Bone marrow (tissue), 2 donors: Measurements from ENCODE around the gene SLC10A3.

Source experiments
- DNase-seq, 2 donors: peaks; one replicate each; lab custom pipeline; 2025; lab: John Stamatoyannopoulos, UW

SLC10A3 gene

GRCh38 chrX:154490414-154491083 lies at the start of gene SLC10A3:
Gene SLC10A3, minus strand, starts transcription at chrX:154490629. Its CDS starts 1,689 bp downstream, at chrX:154488940.
- DNase-seq, result peak; percentile 61 to 67

DNA sequence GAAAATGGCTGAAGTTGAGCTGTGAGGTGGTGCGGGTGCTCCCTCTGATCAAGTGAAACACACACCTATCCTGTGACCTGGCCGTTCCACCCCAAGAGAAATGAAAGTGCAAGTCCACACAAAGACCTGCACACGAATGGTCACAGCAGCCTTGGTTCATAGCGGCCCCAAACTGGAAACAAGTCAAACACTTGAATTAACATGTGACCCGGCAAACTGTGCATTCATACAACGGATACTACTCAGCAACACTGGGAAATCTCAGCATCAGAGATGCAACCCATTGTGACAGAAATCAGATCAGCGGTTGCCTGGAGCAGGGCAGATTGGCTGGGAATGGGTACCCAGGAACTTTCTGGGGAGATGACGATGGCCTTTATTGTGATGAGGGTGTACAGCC lies 48.6 kb upstream of the SLC10A3 start:
- DNase-seq, result no peak

DNA sequence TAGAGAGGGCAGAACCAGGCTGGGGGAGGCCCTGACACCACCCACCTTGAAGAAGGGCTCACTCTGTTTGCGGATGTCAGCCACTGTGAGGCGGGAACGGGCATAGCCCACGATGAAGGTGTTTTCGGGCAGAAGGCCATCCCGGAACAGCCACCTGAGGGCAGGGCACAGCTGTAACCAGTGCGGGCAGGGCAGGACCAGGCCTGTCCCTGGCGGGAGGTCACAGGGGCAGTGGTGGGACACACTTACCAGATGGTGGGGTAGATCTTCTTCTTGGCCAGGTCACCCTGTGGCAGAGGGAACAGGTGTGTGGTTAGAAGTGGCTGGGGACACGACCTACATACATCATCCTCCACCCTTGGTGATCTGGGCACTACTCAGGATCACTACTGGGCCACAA lies 45.5 kb upstream of the SLC10A3 start:
- DNase-seq, result no peak

DNA sequence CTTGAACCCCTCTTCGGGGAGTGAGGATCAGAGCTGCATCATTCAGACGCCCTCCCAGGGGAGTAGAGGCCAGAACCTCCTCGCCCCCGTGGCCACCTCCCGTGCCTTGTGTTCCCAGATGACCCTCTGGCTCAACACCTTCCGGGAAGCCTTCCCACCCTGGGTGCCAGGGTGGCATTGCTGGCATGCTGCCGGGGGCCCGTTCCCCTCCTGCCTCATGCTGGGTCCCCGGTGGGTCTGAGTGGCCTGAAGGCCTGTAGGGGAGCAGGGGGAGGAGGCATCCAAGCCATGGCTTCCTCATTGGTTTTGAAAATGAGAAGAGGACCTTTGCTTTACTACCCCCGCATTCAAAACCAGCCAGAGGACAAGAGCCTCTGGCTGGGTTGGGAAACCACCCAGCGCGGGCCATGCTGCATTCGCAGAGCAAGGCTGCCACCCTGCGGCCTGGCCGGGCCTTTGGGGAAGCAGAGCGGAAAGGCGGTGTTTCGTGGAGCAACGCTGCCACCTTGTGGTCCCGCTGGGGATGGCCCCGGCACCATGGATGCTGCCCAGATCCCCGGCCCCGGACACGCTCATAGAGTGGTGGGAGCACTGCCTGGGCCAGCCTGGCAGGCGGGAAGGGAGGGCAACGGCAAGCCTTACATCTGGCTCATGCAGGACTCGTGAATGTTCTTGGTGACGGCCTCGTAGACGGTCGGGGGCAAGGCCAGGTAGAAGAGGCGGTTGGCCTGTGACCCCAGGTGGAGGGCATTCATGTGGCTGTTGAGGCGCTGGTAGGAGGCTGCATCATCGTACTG lies 44.3 kb upstream of the SLC10A3 start:
- peak; percentile 41 to 54 for DNase-seq

GRCh38 chrX:154532690-154533089 lies 42.3 kb upstream of the SLC10A3 start:
- DNase-seq, result no peak

DNA sequence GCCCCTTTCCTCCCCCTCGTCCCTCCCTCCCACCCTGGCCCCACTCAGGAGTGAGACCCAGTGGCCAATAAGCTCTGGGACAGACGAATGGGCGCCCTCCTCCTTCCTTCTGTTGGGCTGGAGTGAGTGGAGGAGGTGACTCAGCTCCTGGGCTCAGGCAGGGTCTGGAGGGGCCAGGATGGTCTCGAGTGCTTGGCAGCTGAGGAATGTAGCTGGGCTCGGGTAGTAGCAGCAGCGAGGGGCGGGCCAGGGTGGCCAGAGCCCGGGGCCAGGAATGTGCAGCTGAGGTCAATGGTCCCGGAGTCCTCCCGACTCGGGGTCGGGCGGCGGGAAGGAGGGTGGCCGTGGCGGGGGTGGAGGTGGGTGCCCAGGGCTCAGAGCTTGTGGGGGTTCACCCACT lies 41.2 kb upstream of the SLC10A3 start:
- no peak for DNase-seq

- no peak for DNase-seq
These were observed 39.9 kb upstream of the SLC10A3 start for GRCh38 chrX:154530286-154530685.

- DNase-seq, result no peak
These were observed 38.8 kb upstream of the SLC10A3 start for GRCh38 chrX:154529206-154529612.

DNA sequence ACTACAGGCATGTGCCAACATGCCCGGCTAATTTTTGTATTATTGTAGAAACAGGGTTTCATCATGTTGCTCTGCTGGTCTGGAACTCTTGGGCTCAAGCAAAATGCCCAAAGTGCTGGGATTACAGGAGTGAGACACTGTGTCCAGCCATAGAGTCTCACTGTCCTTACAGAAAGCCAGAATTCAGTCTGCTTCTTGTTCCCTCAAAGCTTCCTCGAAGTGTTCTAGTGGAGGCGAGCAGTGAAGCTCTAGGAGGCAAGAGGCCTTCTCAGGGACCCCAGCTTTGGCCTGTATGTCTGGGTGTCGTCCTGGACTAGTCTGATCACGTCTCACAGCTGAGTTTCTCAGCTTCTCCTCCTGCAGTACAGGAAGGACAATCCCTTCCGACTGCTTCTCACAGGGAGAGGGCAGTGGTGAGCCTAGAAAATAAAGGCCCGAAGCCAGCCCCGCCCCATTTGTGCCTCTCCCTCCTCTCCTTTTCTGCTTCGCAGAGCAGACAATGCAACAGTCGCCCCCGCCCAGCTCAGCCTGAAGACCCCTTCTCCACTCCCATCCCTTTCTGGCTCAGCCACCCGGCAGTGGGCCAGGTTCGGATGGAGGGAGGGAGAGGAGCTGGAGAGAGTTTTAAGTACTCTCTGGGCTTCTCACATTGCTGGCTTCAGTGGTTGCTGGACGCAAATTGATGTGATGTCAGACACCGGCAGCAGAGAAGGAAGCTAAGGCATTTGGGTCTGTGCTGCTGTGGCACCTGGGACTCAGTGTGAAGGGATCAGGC lies 36.7 kb upstream of the SLC10A3 start:
- DNase-seq, result peak; percentile 21 to 49

DNA sequence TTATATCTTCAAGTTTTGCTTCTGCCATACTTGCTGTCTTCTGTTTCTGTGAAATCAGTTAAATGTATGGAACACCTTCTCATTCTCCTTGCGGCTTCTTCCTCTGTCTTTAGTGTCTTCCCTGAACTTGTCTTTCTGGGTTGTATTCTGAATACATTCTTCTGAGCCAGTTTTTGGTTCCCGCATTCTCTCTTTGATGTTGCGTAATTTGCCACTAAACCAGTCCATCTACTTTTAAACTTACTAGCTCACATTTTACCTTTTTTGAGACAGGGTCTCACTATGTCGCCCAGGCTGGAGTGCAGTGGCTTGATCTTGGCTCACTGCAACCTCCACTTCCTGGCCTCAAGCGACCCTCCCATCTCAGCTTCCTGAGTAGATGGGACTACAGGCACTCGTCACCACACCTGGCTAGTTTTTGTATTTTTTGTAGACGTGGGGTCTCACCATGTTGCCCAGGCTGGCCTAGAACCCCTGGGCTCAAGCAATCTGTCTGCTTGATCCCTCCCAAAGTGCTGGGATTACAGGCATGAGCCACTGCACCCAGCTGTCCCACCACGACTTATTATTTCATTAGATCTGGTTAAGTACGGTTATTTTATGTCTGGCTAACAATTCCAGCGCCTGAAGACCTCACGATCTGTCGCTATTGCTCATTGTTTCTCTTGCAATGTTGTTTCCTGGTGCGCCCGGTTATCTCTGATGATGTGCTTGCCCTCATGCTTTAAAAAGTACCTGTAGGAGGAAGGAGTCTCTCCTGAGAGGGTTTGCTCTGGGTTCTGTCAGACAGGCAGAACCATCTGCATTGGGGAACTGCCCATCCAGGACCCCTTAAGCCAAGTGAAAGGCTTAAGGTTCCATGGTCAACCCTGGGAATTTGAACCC lies 35.4 kb upstream of the SLC10A3 start:
- no peak for DNase-seq

- no peak for DNase-seq
These were observed 29.0 kb upstream of the SLC10A3 start for GRCh38 chrX:154519389-154519788.

DNA sequence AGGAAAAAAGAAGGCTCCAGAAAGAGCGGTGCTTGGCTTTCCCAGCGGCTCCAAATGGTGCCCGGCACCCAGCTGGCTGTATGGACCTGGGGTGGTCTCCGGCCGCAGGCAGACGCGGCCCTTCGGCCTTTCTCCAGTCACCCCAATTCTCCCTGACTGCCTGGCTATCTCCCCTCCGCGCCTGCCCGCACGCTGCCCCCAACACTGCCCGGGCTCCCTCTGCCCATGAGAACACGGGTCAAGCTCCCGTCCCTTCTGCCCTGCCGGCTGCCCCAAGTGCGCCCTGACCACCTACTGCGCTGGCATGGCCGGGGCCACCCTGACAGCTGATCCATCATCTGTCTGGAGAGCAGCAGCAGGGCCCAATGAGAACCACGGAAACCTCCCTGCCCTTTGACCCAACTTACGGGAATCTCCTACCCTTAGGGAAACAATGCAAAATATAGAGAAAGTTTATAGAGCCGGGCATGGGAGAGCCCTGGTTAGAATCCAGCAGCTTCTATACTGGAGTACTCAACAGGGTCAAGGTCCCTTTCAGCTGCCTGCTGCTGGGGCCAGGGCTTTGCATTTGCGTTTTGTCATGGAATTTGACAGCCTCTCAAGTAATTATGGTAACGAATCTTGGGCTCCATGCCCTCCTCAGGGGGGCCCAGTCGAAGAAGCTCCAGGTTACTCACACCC lies 26.8 kb upstream of the SLC10A3 start:
- DNase-seq, result no peak

DNA sequence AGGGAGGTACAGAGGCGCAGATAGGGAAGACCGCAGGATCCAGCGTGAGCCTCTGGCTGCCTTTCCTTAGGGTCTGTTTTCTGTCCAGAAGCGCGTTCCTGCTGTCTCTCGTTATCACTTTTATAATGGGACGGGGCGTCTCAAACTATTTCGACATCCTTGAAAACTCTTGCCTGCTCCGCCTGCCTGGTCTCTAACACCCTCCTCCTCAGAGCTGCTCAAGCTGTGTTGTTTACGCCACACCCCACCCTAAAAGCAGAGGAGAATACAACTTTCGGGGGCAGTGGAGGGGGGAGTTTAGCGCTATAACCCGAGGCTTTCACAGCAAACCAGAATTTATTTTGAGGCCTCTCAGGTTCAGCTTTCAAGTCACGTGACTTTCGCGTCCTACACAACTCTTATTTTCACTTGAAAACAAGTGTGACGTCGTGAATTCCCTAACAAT lies 26.2 kb upstream of the SLC10A3 start:
- DNase-seq, result no peak

DNA sequence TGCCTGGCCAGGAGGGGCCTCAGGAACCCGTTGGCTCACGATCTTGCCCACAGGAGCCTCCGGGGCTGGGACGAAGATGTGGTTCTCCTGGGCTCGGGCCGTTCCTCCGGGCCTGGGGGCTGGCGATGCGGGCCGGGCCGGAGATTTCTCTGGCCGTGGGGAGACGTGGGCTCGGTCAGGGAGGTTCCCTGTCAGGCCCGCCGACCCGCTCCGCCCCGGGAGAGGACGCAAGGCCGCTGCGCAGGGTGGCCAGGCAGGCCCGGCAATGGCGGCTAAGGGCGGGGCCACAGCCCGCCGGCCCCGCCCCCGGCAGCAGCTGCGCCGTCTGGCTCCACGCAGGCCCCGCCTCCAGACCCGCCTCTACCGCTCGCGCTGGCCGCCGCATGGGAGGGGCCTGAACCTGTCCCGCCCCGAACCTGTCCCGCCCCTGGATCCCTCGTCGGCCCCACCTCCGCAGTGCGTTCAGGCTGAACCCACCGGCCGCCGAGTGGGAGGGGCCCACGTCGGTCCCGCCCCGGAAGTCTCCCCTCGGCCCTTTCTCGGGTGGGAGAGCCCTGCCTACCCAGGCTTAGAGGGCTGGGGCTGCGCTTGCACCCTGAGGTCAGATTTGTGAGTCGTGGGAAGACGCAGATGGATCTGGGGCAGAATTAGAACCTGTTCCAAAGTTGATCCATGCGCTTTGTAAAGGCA lies 25.7 kb upstream of the SLC10A3 start, which contains the start of gene FAM3A:
TSS of gene FAM3A (minus strand) at position 267 of the 690 bp plus-strand sequence. CDS start 460 bp downstream, outside the sequence.
- peak; percentile 39 to 66 for DNase-seq

DNA sequence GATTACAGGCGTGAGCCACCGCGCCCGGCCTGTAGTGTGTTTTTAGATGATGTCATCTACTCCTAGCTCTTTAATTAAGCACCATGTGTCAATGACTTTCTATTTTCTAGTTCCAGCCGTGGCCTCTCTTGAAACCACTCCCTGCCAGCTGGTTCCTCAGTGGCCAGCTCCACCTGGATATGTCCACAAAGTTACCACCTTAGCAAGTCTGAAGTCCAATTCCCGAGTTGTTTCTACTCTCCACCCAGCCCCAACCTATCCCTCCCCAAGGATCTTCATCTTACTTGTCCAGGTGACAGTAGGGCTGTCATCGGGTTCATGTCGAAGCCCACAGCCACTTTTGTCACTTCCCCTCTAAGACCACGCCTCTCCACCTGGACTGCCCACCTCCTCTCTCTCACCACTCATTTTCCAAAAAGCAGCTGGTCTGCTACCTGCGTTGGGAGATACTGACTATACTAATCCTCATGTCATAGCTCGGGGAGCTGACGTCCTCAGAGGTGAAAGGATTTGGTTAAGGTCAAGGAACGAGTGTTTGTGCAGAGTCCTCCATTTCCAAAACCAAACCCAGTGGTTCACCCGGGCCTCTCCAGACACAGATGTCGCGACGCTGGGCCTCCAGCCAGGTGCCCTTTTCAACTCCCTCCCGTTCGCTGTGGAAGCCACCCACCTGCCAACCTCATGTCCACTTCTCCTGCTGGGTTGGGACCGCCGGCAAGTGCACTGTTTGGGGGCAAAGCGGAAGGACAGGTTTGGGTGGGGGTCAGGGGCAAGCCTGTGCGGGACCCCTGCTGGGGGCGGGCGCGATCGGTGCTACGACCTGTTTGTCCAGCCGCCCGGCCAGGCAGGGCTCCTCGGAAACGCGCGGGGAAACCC lies 24.9 kb upstream of the SLC10A3 start:
- DNase-seq, result no peak

DNA sequence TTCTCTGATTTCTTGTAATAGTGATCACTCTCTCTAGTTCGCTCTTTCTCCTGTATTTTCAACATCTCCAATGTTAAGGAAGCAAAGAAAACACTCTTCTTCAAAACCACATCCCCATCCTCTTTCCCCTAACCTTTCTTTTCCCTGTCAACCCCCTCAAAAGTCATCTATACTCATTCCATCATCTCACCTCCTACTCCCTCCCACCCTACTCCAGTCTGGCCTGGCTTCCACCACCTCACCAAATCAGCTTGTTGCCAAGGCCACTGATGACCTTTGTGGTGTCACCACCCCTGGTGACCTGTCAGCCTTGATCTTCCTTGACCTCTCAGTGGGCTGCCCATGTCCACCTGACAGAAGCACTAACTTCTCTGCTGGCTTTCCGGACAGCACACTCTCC lies 23.3 kb upstream of the SLC10A3 start:
- no peak for DNase-seq

- DNase-seq, result no peak
These were observed 22.6 kb upstream of the SLC10A3 start for GRCh38 chrX:154512879-154513553.

DNA sequence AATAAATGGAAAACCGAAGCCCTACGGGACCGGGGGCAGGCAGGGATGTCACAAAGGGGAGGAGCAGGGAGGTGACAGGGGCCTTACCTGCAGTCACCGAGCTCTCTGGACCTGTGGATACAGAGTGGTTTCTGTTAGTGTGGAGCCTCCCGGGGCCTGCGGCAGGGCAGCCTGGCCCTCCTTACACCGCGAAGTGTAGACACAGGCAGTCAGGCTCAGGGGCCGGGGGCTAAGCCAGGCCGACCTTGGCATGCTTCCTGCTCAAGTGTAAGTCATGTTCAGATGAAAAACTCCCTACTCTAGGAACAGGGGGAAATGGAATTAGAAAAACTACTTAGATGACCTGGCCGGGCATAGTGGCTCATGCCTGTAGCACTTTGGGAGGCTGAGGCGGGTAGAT lies 21.3 kb upstream of the SLC10A3 start:
- DNase-seq, result no peak

DNA sequence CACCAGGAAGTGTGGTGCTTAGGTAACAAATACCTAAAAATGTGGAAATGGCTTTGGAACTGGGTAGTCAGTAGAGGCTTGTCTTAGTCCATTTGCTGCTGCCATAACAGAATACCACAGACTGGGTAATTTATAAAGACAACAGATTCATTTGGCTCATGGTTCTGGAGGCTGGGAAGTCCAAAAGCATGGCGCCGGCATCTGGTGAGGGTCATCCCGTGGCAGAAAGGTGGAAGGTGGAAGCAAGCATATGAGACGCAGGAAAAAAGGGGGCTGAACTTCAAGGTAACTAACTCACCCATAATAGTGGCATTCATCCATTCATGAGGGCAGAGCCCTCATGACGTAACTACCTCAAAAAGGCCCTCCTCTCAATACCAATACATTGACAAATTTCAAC lies 19.0 kb upstream of the SLC10A3 start:
- DNase-seq, result no peak
